Measurements from ENCODE around the gene MPRIP. TPM values are rescaled to one million over a fixed set of nuclear protein-coding genes. Genes with fewer than 3 reads are reported as not detected.
"Not testable (repeated sequence)": the region's sequence is repeated elsewhere in the genome, so short reads cannot be mapped to it uniquely, and the experiment has no call there.

Gene MPRIP
- total and polyA plus RNA-seq, 4 donors = 87.7 to 186 (median 162) TPM

DNA sequence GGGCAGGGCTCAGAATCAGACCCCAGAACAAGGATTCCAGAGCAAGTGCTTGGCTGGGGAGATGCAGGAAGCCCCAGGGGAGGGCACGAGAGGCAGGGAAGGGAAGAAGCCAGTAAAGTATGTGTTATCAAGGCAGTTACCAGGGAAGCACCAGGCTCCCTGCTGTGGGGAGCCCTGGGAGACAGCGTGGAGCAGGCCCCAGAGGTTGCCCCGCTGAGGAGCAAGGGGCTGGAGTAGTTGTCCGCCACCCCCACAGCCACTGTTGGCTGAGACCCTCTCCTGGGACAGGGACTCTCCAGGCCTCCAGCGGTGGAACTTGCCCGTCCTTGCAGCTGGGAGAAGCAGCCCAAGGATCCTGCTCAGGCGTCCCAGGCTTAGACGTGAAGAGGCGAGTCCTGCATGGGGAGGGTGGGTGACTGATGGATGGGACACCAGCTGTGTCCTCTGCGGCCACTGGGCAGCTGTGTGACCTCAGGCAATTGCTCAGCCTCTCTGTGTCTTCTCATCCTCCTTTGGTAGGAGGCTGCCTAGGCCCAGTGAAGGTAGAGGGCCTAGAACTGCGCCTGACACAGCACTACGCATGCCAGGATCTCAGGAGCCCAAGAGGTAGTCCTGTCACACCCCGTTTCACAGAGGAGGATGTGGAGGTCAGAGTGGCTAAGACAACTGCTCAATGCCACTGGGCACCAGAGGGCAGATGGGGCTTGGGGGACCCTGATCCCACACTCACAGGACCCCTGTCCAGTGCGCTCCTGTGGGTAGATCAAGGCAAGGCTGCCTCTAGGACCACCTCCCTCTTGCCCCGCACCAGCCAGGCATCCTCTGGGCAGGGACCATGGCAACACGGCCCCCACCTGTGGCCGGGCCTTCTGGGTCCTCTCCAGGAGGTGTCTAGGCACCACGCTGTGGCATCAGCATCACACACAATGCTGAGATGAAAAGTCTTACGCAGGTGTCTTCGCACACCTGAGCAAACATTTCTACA, 39.2 kb upstream of the MPRIP start:
- not testable (repeated sequence) for H3K9me3 ChIP-seq (ENCODE audit: control insufficient read depth, insufficient read depth, low read length); H3K4me3 ChIP-seq (ENCODE audit: low read depth, low read length); H3K36me3 ChIP-seq (ENCODE audit: control insufficient read depth, insufficient read depth, low read length); H3K27ac ChIP-seq (ENCODE audit: low read depth, low read length); H3K27me3 ChIP-seq (ENCODE audit: control insufficient read depth, insufficient read depth, low read length); DNase-seq (ENCODE audit: low read depth in 4 of 6, low spot score in 6 of 6)
- 81% methylated on average over 19 of the region's 20 CpGs for WGBS (ENCODE audit: insufficient coverage)
- H3K4me1 ChIP-seq (ENCODE audit: control insufficient read depth, insufficient read depth, low read length) = peaks cover 16% of the 10 kb centered on the region

- Histone ChIP-seq H3K27me3 (ENCODE audit: control insufficient read depth, insufficient read depth, low read length) (no peaks in the 10 kb centered on the region), H3K9me3 (ENCODE audit: control insufficient read depth, insufficient read depth, low read length) (no peaks in the 10 kb centered on the region), H3K36me3 (ENCODE audit: control insufficient read depth, insufficient read depth, low read length) (no peaks in the 10 kb centered on the region), H3K4me1 (ENCODE audit: control insufficient read depth, insufficient read depth, low read length) (peaks cover 16% of the 10 kb centered on the region), H3K4me3 (ENCODE audit: low read depth, low read length) (no peak overlapping the region), H3K27ac (ENCODE audit: low read depth, low read length) (no peak overlapping the region)
- DNase-seq (ENCODE audit: low read depth in 4 of 6, low spot score in 6 of 6) = no peak
- 84% methylated on average over 18 of the region's 19 CpGs for WGBS (ENCODE audit: insufficient coverage)
These were observed 37.8 kb upstream of the MPRIP start for GRCh38 chr17:17004251-17004996.

GRCh38 chr17:17004997-17005614, 37.2 kb upstream of the MPRIP start:
- peaks cover 16% of the 10 kb centered on the region for H3K4me1 ChIP-seq (ENCODE audit: control insufficient read depth, insufficient read depth, low read length)
- not testable (repeated sequence) for H3K4me3 ChIP-seq (ENCODE audit: low read depth, low read length); H3K27ac ChIP-seq (ENCODE audit: low read depth, low read length); H3K27me3 ChIP-seq (ENCODE audit: control insufficient read depth, insufficient read depth, low read length); H3K36me3 ChIP-seq (ENCODE audit: control insufficient read depth, insufficient read depth, low read length); H3K9me3 ChIP-seq (ENCODE audit: control insufficient read depth, insufficient read depth, low read length); DNase-seq (ENCODE audit: low read depth in 4 of 6, low spot score in 6 of 6)
- 66% methylated on average over 10 of the region's 14 CpGs for WGBS (ENCODE audit: insufficient coverage)

DNA sequence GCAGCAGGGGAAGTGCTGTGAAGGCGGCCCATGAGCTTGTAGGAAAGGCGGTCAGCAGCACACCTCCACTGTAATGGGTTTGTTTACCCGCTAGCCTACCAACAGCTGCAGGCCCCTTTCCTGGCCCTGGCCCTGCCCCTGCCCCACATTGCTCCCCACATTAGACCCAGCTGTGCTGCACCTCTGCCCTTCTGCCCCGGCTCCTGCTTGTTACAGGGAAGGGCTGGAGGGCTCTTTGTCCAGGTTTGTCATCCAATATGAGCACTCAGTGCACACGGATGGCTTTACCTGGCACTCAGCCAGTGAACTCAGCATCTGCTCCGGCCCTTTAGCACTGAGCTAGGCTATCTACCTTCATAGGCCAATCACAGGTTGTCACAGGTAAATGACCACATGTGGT, 34.4 kb upstream of the MPRIP start:
- H3K27ac ChIP-seq (ENCODE audit: low read depth, low read length); H3K9me3 ChIP-seq (ENCODE audit: control insufficient read depth, insufficient read depth, low read length); DNase-seq (ENCODE audit: low read depth in 4 of 6, low spot score in 6 of 6); H3K36me3 ChIP-seq (ENCODE audit: control insufficient read depth, insufficient read depth, low read length); H3K4me1 ChIP-seq (ENCODE audit: control insufficient read depth, insufficient read depth, low read length); H3K4me3 ChIP-seq (ENCODE audit: low read depth, low read length); H3K27me3 ChIP-seq (ENCODE audit: control insufficient read depth, insufficient read depth, low read length): not testable (repeated sequence)
- no CpG with 5 or more reads among the region's 6 CpGs for WGBS (ENCODE audit: insufficient coverage)

- H3K27ac ChIP-seq (ENCODE audit: low read depth, low read length); H3K36me3 ChIP-seq (ENCODE audit: control insufficient read depth, insufficient read depth, low read length); H3K4me1 ChIP-seq (ENCODE audit: control insufficient read depth, insufficient read depth, low read length); DNase-seq (ENCODE audit: low read depth in 4 of 6, low spot score in 6 of 6); H3K4me3 ChIP-seq (ENCODE audit: low read depth, low read length); H3K9me3 ChIP-seq (ENCODE audit: control insufficient read depth, insufficient read depth, low read length); H3K27me3 ChIP-seq (ENCODE audit: control insufficient read depth, insufficient read depth, low read length): not testable (repeated sequence)
- 91% methylated on average over 5 of the region's 10 CpGs for WGBS (ENCODE audit: insufficient coverage)
These were observed 33.4 kb upstream of the MPRIP start for GRCh38 chr17:17008621-17009397.

DNA sequence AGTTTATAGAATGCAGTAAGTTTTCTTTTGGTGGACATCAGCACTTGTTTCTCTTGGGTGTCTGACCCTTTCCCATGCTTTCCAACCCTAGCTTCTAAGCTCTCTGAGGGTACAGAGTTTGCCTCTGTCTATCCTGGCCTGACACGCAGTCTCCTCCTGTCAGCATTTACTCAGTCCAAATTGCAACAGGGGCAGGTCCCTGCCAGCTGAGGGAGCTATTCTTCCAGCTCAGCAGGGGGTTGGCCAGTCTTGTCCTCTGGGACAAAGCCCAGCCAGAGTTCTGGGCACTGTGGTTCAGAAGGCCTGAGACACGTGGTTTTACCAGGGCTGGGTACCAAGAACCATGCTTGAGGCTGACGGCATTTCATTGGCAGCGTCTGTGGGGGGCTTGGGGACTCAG, 32.3 kb upstream of the MPRIP start:
- not testable (repeated sequence) for H3K4me3 ChIP-seq (ENCODE audit: low read depth, low read length); H3K4me1 ChIP-seq (ENCODE audit: control insufficient read depth, insufficient read depth, low read length); DNase-seq (ENCODE audit: low read depth in 4 of 6, low spot score in 6 of 6); H3K27me3 ChIP-seq (ENCODE audit: control insufficient read depth, insufficient read depth, low read length); H3K27ac ChIP-seq (ENCODE audit: low read depth, low read length); H3K36me3 ChIP-seq (ENCODE audit: control insufficient read depth, insufficient read depth, low read length); H3K9me3 ChIP-seq (ENCODE audit: control insufficient read depth, insufficient read depth, low read length)
- no CpG with 5 or more reads among the region's 4 CpGs for WGBS (ENCODE audit: insufficient coverage)

- no CpG with 5 or more reads among the region's 12 CpGs for WGBS (ENCODE audit: insufficient coverage)
- not testable (repeated sequence) for H3K27ac ChIP-seq (ENCODE audit: low read depth, low read length)
These were observed 31.7 kb upstream of the MPRIP start for GRCh38 chr17:17010545-17011034.

DNA sequence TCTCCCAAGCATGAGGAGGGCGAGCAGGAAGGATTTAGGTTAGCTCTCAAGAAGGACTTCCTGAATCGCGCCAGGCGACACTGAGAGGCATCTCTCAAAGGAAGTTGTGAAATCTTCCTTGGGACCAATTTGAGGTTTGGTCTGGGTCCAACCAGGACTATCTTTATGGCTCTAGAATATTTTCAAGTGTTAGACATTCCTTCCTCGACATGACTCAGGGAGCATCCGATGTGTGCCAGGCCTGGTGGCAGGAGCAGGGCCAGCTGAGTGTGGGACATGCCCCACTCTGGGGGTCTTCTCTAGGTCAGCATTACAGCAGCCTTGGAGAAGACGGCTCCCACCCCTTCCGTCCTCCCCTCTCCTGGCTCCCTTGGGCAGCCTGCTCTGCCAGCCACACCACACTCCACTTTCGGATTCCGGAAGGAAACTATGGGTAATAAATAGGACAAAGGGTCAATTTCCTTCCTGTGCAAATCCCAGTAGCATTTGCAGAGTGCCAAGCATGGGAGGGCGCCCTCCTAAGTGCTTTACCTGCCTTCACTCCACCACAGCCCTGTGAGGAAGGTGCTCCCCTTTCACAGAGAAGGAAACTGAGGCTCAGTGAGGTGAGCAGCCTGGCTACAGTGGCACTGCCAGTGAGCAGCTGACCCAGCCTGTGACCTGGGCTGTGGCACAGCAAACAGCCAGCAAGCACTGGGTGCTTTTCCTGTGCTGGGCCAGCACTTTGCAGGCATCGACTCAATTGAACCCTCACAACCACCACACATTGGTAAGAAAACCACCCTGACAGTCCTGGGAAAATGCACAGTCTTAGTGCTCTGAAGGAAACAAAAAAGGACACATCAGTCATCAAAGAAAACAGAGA, 31.0 kb upstream of the MPRIP start:
- no CpG with 5 or more reads among the region's 12 CpGs for WGBS (ENCODE audit: insufficient coverage)
- not testable (repeated sequence) for H3K27ac ChIP-seq (ENCODE audit: low read depth, low read length)

More at GRCh38 chr17:17010545-17011034, 31.7 kb upstream of the MPRIP start:
- not testable (repeated sequence) for H3K4me3 ChIP-seq (ENCODE audit: low read depth, low read length); H3K27me3 ChIP-seq (ENCODE audit: control insufficient read depth, insufficient read depth, low read length); H3K4me1 ChIP-seq (ENCODE audit: control insufficient read depth, insufficient read depth, low read length); H3K9me3 ChIP-seq (ENCODE audit: control insufficient read depth, insufficient read depth, low read length); H3K36me3 ChIP-seq (ENCODE audit: control insufficient read depth, insufficient read depth, low read length); DNase-seq (ENCODE audit: low read depth in 4 of 6, low spot score in 6 of 6)

More for the DNA sequence above, 31.0 kb upstream of the MPRIP start:
- not testable (repeated sequence) for H3K9me3 ChIP-seq (ENCODE audit: control insufficient read depth, insufficient read depth, low read length); DNase-seq (ENCODE audit: low read depth in 4 of 6, low spot score in 6 of 6); H3K4me1 ChIP-seq (ENCODE audit: control insufficient read depth, insufficient read depth, low read length); H3K4me3 ChIP-seq (ENCODE audit: low read depth, low read length); H3K36me3 ChIP-seq (ENCODE audit: control insufficient read depth, insufficient read depth, low read length); H3K27me3 ChIP-seq (ENCODE audit: control insufficient read depth, insufficient read depth, low read length)
